Measurements from ENCODE around the gene TMEM119.

TMEM119 gene

DNA sequence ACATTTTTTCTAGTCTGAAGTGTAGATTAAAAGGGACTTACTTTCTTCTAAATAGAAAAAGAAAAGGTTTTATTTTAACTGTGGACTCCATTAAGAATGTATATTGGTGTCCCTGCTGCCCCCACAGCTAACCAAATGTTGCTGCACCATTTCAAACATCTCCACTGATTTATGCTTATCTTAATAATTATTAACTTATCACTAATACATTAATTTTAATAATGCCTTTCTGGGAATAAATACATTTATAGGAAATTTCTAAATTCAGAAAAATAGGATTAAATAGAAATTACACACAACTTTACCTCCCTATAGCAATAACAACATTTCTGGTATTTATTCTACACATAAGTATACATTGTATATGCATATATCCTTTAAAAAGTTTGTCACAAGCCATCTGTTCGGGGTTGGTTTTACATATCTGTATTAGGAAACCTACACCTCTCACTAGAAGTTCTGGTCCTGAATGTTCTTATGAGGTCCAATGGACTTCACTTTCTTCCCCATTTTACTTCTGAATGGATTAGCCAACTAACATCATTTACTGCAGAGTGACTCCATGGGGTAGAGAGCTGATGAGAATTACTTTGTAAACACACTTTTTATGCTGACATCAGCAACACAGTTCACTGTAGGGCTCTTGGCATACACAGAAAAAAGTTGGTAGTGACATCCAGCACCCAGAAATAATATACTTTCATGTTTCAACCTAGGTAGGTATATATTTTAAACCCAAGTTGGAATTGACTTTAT lies 45.2 kb upstream of the TMEM119 start:
- TF ChIP-seq, protein P1, sequence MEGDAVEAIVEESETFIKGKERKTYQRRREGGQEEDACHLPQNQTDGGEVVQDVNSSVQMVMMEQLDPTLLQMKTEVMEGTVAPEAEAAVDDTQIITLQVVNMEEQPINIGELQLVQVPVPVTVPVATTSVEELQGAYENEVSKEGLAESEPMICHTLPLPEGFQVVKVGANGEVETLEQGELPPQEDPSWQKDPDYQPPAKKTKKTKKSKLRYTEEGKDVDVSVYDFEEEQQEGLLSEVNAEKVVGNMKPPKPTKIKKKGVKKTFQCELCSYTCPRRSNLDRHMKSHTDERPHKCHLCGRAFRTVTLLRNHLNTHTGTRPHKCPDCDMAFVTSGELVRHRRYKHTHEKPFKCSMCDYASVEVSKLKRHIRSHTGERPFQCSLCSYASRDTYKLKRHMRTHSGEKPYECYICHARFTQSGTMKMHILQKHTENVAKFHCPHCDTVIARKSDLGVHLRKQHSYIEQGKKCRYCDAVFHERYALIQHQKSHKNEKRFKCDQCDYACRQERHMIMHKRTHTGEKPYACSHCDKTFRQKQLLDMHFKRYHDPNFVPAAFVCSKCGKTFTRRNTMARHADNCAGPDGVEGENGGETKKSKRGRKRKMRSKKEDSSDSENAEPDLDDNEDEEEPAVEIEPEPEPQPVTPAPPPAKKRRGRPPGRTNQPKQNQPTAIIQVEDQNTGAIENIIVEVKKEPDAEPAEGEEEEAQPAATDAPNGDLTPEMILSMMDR (IDR thresholded peaks at IDR 0.05; ENCODE audit: borderline replicate concordance, control extremely low read depth, extremely low read depth, insufficient read depth, missing control alignments), result no peak
- no peak for DNase-seq (ENCODE audit: low spot score)
- in situ Hi-C loops (cut with MboI; ENCODE audit: low sequenced_read_pairs, unreplicated experiment), result no loop called here

DNA sequence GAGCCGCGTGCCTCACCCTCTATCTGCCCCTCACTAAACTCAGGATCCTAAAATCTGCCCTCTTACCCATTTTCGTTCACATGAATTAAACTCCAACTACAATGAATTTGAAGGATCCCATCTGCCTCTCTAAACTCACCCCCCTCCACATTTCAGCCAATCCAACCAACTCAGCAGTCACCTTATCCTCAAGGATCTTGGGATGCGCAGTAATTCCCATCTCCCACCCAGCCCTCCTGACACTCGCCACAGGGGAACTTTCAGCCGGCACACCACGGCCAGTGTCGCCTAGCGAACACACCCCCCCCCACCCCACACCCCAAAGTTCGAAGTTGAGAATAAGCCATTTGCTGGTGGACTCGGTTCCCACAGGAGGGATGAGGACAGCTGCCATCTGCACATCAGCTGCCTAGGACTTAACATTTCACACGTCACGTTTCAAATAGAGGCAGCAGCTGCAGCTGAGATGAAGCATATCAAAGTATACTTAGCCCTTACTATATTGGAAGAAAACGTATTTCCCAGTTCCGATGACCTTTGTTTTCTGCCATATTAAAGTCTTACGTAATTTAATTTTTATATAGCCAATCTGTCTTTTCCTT lies 44.5 kb upstream of the TMEM119 start:
- TF ChIP-seq, protein P1 (IDR thresholded peaks at IDR 0.05; ENCODE audit: borderline replicate concordance, control extremely low read depth, extremely low read depth, insufficient read depth, missing control alignments), result no peak
- in situ Hi-C loops (cut with MboI; ENCODE audit: low sequenced_read_pairs, unreplicated experiment), result no loop called here
- DNase-seq (ENCODE audit: low spot score), result no peak

DNA sequence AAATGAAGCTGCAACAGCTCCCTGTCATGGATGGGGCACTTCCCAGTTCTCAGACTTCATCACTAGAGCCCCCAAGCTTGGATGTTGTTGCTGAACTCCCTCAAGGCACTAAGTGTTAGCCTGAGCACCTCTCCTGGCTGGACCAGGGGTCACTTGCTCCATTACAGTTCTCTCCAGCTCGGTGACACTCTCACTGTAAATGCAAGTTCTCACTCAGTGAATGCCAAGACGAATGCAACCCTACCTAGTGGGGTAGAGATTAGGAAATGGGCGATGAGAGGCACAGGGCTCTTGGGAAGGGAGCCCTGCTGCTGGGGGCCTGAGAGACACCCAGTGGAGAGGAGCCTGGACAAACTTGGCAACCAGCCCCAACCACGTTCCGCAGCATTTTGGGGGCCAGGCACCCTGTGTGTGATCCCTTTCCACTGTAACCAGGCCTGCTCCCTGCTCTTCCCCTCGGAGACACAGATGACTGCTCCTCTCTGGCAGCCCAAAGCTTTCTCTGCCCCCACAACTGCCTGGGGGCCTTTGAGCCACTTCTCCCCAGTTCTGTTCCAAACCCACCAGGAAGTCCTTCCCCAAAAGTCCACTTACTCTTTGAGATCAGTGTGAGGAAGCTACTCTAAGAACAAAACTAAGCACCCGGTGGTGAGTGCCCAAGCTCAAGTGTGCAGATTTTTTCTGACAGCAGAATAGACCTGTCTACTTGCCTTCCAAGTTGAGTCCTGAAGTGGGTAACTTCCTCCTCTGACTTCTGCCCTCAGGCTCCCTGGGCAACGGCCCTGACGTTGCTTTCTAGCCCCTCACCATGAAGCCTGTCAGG lies 43.8 kb upstream of the TMEM119 start:
- TF ChIP-seq, protein P1 (IDR thresholded peaks at IDR 0.05; ENCODE audit: borderline replicate concordance, control extremely low read depth, extremely low read depth, insufficient read depth, missing control alignments), result no peak
- DNase-seq (ENCODE audit: low spot score), result no peak
- in situ Hi-C loops (cut with MboI; ENCODE audit: low sequenced_read_pairs, unreplicated experiment), result no loop called here

DNA sequence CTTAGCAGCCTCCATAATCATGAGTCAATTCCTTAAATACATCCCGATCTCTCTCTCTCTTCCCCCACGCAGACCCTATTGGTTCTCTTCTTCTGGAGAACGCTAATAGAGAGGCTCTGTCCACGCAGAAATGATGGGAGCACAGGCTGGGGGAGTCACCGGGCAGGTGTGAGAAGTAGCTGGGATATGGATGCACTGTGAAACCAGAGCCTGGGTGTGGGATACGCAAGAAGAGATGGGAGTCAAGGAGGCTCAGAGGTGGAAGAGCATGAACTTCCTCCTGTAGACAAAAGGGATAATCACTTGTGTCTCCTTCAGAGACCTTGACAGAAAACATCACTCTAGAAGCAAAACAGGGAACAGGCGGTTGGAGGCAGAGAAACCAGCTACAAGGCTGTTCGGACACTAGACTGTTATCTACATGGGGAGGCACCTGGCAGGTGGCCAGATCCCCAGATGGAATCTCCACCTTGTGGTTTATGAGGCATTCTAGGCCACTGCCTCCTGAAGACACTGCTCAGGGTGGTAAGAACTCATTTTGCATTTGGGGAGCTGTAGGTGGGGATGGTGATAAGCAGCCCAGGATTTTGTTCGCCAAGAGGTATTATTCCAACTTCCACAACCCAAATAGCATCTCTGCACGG lies 43.0 kb upstream of the TMEM119 start:
- DNase-seq (ENCODE audit: low spot score), result no peak
- in situ Hi-C loops (cut with MboI; ENCODE audit: low sequenced_read_pairs, unreplicated experiment), result no loop called here
- TF ChIP-seq, protein P1 (IDR thresholded peaks at IDR 0.05; ENCODE audit: borderline replicate concordance, control extremely low read depth, extremely low read depth, insufficient read depth, missing control alignments), result no peak

DNA sequence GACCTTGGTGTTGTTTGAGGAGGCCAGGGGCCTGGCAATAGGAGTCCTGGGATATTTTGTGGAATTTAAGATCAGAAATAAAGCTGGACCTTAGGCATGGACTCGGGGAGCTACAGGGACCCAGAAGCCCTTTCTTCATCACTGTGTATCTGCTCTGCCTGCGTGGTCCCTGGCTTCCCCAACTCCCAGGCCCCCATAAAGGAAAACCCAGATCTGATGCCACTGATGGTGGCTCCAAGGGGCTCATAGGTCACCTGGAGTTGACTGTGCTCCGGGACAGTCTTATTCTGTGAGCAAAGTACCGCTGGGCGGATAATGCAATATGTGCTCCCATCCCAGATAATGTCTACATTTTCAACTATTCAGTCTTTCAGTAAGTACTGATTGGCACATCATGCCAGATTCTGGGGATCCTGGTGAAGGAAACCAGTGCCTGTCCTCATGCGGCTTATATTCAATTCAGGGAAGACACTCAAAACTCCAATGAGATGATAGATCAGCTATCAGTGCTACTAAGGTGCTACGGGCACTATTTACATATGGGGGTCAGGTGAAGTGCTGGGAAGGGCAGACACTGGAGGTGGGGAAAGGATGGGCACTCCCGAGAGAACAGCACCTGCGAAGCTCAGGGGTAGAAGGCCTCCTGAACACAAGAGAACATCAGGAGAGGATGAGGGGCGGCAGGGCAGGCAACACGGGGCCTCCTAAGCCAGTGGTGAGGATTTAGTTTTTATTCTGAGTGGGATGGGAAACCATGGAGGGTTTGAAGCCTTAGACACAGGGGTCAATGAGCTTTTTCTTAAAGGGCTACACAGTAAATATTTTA lies 41.3 kb upstream of the TMEM119 start:
- no peak for DNase-seq (ENCODE audit: low spot score)
- in situ Hi-C loops (cut with MboI; ENCODE audit: low sequenced_read_pairs, unreplicated experiment), result no loop called here
- TF ChIP-seq, protein P1 (IDR thresholded peaks at IDR 0.05; ENCODE audit: borderline replicate concordance, control extremely low read depth, extremely low read depth, insufficient read depth, missing control alignments), result no peak
